Measurements from ENCODE around the gene OAT.

The OAT gene

GRCh38 chr10:124429576-124429975 lies 10.9 kb upstream of the OAT start:
- no peaks in the 10 kb centered on the region for H3K79me2 ChIP-seq (ENCODE audit: low read length)
- H2AFZ ChIP-seq (ENCODE audit: low read length), result no peak overlapping the region
- no peaks in the 10 kb centered on the region for H4K20me1 ChIP-seq (ENCODE audit: insufficient read depth, low read length)
- H3K36me3 ChIP-seq (replicated peaks; ENCODE audit: insufficient read depth, low read length), result no peaks in the 10 kb centered on the region
- no peak overlapping the region for H3K27ac ChIP-seq (ENCODE audit: low read length)
- H3F3A ChIP-seq (ENCODE audit: insufficient read depth, low read length), result no peaks in the 10 kb centered on the region
- H3K4me3 ChIP-seq (ENCODE audit: low read length), result no peak overlapping the region
- no peak overlapping the region for H3K9ac ChIP-seq (ENCODE audit: low read length)
- H3K27me3 ChIP-seq (replicated peaks; ENCODE audit: insufficient read depth, low read length), result no peaks in the 10 kb centered on the region
- H3K4me1 ChIP-seq (ENCODE audit: low read length), result no peaks in the 10 kb centered on the region
- DNase-seq, result no peak
- TF ChIP-seq EZH2phosphoT487 (IDR thresholded peaks at IDR 0.05; ENCODE audit: low read length), result no peak
- no peak for TF ChIP-seq CTCF (IDR thresholded peaks at IDR 0.05; ENCODE audit: low read length)
- no peak for TF ChIP-seq EZH2 (optimal IDR thresholded peaks at IDR 0.05; ENCODE audit: low read depth, low read length)
- H3K9me3 ChIP-seq (replicated peaks; ENCODE audit: insufficient read depth, low read length), result no peaks in the 10 kb centered on the region
- no peaks in the 10 kb centered on the region for H3K9me2 ChIP-seq (replicated peaks; ENCODE audit: insufficient read depth, low read length)
- no peak overlapping the region for H3K4me2 ChIP-seq (ENCODE audit: low read depth, low read length)

GRCh38 chr10:124428207-124428777 lies 9.6 kb upstream of the OAT start:
- Histone ChIP-seq H3K9me3 (replicated peaks; ENCODE audit: insufficient read depth, low read length) (no peaks in the 10 kb centered on the region), H4K20me1 (ENCODE audit: insufficient read depth, low read length) (no peaks in the 10 kb centered on the region), H3K27me3 (replicated peaks; ENCODE audit: insufficient read depth, low read length) (no peaks in the 10 kb centered on the region; the same call in 1 of the 2 replicates), H3K36me3 (replicated peaks; ENCODE audit: insufficient read depth, low read length) (no peaks in the 10 kb centered on the region), H3F3A (ENCODE audit: insufficient read depth, low read length) (no peaks in the 10 kb centered on the region), H3K79me2 (ENCODE audit: low read length) (no peaks in the 10 kb centered on the region), H2AFZ (ENCODE audit: low read length) (no peak overlapping the region), H3K4me3 (ENCODE audit: low read length) (no peak overlapping the region), H3K4me1 (ENCODE audit: low read length) (no peaks in the 10 kb centered on the region), H3K27ac (ENCODE audit: low read length) (no peak overlapping the region), H3K9ac (ENCODE audit: low read length) (no peak overlapping the region), H3K9me2 (replicated peaks; ENCODE audit: insufficient read depth, low read length) (no peaks in the 10 kb centered on the region), H3K4me2 (ENCODE audit: low read depth, low read length) (no peak overlapping the region)
- TF ChIP-seq EZH2phosphoT487 (IDR thresholded peaks at IDR 0.05; ENCODE audit: low read length) (no peak), CTCF (IDR thresholded peaks at IDR 0.05; ENCODE audit: low read length) (no peak), EZH2 (optimal IDR thresholded peaks at IDR 0.05; ENCODE audit: low read depth, low read length) (no peak)
- DNase-seq, result no peak

- no peaks in the 10 kb centered on the region for H3K36me3 ChIP-seq (replicated peaks; ENCODE audit: insufficient read depth, low read length)
- no peak overlapping the region for H3K4me2 ChIP-seq (ENCODE audit: low read depth, low read length)
- no peaks in the 10 kb centered on the region for H4K20me1 ChIP-seq (ENCODE audit: insufficient read depth, low read length)
- no peaks in the 10 kb centered on the region for H3F3A ChIP-seq (ENCODE audit: insufficient read depth, low read length)
- no peak overlapping the region for H3K27ac ChIP-seq (ENCODE audit: low read length)
- no peak for DNase-seq
- no peak overlapping the region for H2AFZ ChIP-seq (ENCODE audit: low read length)
- H3K4me3 ChIP-seq (ENCODE audit: low read length), result no peak overlapping the region
- H3K9me3 ChIP-seq (replicated peaks; ENCODE audit: insufficient read depth, low read length), result no peaks in the 10 kb centered on the region
- H3K4me1 ChIP-seq (ENCODE audit: low read length), result no peaks in the 10 kb centered on the region
- TF ChIP-seq EZH2phosphoT487 (IDR thresholded peaks at IDR 0.05; ENCODE audit: low read length), result no peak
- TF ChIP-seq CTCF (IDR thresholded peaks at IDR 0.05; ENCODE audit: low read length), result no peak
- no peak for TF ChIP-seq EZH2 (optimal IDR thresholded peaks at IDR 0.05; ENCODE audit: low read depth, low read length)
- H3K79me2 ChIP-seq (ENCODE audit: low read length), result no peaks in the 10 kb centered on the region
- H3K27me3 ChIP-seq (replicated peaks; ENCODE audit: insufficient read depth, low read length), result no peaks in the 10 kb centered on the region; the same call in 1 of the 2 replicates
- no peaks in the 10 kb centered on the region for H3K9me2 ChIP-seq (replicated peaks; ENCODE audit: insufficient read depth, low read length)
- no peak overlapping the region for H3K9ac ChIP-seq (ENCODE audit: low read length)
Measured at GRCh38 chr10:124425227-124425962, 6.7 kb upstream of the OAT start.

All from MM.1S (cell line).